GM12801 (cell line): ENCODE measurements around the gene LMO4.

Experiments used
- CTCF ChIP-seq: IDR thresholded peaks from one replicate; pipeline ENCODE4 v1.5.1; 2011; ENCODE audit warnings: control low read depth; ENCODE audit not compliant: insufficient read length; ENCODE audit errors: extremely low read depth

Gene LMO4

GRCh38 chr1:87307931-87308330 is 20.7 kb upstream of the LMO4 start:
- no peak for TF ChIP-seq CTCF

GRCh38 chr1:87314091-87314490 is 14.6 kb upstream of the LMO4 start:
- no peak for TF ChIP-seq CTCF

GRCh38 chr1:87318056-87318650 is 10.5 kb upstream of the LMO4 start:
- no peak for TF ChIP-seq CTCF

GRCh38 chr1:87318806-87319205 is 9.9 kb upstream of the LMO4 start:
- TF ChIP-seq CTCF: no peak

- TF ChIP-seq CTCF: no peak
These were observed 2.5 kb upstream of the LMO4 start for GRCh38 chr1:87325982-87326738.

- TF ChIP-seq CTCF: no peak
These were observed 1.1 kb upstream of the LMO4 start for GRCh38 chr1:87327376-87328271.

GRCh38 chr1:87329051-87329525 is 408 bp downstream of the LMO4 start:
- no peak for TF ChIP-seq CTCF
